Rectal smooth muscle tissue (tissue), 1 donor: Measurements from ENCODE around the gene STX8.
"Not testable (repeated sequence)": the region's sequence is repeated elsewhere in the genome, so short reads cannot be mapped to it uniquely, and the experiment has no call there.

Experiments used
- H3K27ac ChIP-seq: one replicate; pipeline ENCODE4 v1.7.0; 2013; ENCODE audit warnings: low read depth, low read length, inconsistent platforms
- H3K27me3 ChIP-seq: one replicate; pipeline ENCODE4 v1.7.0; 2013; ENCODE audit warnings: low read length; ENCODE audit not compliant: control insufficient read depth, insufficient read depth
- H3K36me3 ChIP-seq: one replicate; pipeline ENCODE4 v1.7.0; 2013; ENCODE audit warnings: low read length; ENCODE audit not compliant: control insufficient read depth, insufficient read depth
- H3K4me1 ChIP-seq: one replicate; pipeline ENCODE4 v1.7.0; 2013; ENCODE audit warnings: low read length; ENCODE audit not compliant: control insufficient read depth, insufficient read depth
- H3K4me3 ChIP-seq: one replicate; pipeline ENCODE4 v1.7.0; 2013; ENCODE audit warnings: low read length
- H3K9ac ChIP-seq: one replicate; pipeline ENCODE4 v1.7.0; 2013; ENCODE audit warnings: low read length

STX8 gene

DNA sequence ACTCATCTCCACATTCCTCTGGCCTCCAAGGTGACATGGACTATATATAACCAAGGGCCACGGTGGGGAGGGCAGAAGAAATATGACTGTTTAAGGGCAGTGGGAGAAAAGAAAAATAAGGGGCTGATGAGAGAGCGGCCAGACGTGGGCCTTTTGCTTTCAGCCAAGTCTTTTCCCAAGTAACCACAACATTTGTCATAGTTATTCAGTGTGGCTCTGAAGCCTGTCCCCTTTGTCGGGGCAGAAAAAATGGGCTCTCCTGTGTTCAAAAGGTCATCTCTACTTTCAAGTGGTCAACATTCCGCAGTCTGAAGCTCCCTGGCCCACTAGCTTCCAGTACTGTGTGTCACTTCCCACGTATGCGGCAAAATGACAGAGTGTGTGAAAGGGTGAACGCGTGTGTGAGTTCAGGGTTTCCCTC is 308.9 kb downstream of the STX8 start:
- no peak overlapping the region for H3K27ac ChIP-seq
- no peak overlapping the region for H3K9ac ChIP-seq
- H3K4me1 ChIP-seq = no peaks in the 10 kb centered on the region
- H3K36me3 ChIP-seq = no peaks in the 10 kb centered on the region
- no peak overlapping the region for H3K4me3 ChIP-seq
- H3K27me3 ChIP-seq = no peaks in the 10 kb centered on the region

DNA sequence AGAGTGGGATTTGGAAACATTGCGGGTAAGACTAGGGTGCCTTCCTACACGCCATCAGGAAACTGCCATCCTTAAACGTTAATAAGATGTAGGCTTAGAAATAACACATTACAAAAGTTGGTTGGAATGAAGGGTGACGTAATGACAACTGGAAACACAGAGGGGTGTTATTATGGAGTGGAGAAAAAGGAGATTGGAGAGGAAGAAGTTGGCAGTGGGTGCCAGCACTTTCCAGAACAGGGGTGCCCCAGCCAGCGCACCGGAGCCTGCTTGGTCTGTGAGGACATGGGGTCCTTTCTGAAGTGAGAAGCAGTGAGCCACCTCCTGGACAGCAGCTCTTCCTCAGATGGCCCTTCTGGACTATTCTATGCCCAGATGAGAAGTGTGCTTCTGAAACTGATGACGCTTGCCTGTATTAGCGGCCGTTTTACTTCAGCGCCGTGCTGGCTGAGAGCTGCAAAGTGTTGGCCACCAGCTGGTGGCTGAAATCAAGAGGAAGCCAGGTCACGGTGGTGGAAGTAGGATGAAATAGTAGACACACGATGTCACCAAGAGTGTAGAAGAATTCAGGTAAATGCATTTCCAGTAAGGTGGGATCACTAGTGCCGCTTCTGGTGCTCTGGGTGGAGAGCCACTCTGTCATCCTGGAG is 309.5 kb downstream of the STX8 start:
- no peak overlapping the region for H3K27ac ChIP-seq
- H3K36me3 ChIP-seq = no peaks in the 10 kb centered on the region
- no peak overlapping the region for H3K4me3 ChIP-seq
- H3K27me3 ChIP-seq = no peaks in the 10 kb centered on the region
- no peak overlapping the region for H3K9ac ChIP-seq
- no peaks in the 10 kb centered on the region for H3K4me1 ChIP-seq

DNA sequence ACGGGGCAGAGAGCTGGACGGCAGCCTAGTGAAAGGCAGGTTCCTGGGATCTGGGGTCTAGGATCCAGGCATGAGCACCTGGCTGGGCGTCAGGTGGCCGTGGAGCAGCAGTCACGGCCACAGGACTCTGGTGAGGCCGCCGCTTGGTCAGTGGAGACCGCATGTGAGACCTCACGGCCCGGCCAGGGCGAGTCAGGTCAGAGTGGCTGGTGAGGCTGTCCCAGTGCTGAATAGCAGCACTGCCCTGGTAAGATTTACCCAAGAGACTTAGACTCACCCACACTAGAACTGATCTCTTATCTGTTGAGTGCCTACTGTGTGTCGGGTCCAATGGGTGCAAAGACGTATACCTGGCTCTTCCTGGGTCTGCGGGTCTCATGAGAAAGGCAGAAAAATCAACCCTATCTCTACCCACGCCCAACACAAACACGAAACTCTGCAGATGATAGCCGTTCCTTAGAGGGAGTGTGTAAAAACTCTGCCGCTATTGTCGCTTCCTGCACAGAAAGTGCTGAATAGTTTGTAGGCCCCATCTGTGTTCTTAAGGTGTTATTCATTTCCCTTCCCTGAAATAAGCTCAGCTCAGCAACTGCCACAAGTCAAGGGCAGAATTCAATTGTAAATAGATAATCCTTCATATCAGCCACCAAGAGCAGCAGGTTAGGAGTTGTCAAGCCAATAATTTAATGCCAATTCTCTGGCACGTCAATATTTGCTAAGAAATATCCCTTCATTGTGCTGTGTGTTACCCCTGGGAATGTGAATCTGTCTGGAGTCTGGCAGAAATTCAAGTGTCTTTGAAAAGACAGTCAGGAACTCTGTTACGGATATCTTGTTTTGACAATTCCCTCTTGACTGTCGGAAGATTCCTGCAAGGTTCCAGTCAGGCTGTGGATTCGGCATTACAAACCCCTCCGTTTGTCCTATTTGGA is 314.3 kb downstream of the STX8 start:
- Histone ChIP-seq H3K4me3 (peak overlapping the region; percentile 34), H3K9ac (no peak overlapping the region), H3K27ac (no peak overlapping the region), H3K4me1 (no peaks in the 10 kb centered on the region), H3K27me3 (no peaks in the 10 kb centered on the region), H3K36me3 (no peaks in the 10 kb centered on the region)

DNA sequence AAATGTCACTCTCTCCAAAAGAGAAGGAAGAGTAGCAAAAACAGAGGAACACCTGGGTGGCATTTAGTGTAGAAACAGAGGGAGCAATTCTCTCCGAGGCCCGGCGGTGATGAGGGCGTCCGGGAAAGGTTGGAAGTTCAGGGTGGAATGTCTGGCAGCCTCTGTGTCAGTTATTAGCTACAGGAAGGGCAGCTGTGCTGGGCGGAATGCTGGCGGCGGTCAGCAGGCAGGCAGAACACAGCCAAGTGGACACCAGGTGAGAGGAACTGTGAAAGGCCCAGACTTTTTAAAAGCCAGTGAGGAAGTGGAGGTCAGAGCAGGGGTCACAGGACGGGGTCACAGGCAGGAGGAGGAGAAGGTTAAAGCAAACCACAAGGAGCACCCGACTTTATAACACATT is 316.2 kb downstream of the STX8 start:
- H3K36me3 ChIP-seq = no peaks in the 10 kb centered on the region
- no peaks in the 10 kb centered on the region for H3K27me3 ChIP-seq
- H3K9ac ChIP-seq = no peak overlapping the region
- H3K4me1 ChIP-seq = no peaks in the 10 kb centered on the region
- H3K27ac ChIP-seq = no peak overlapping the region
- no peak overlapping the region for H3K4me3 ChIP-seq

DNA sequence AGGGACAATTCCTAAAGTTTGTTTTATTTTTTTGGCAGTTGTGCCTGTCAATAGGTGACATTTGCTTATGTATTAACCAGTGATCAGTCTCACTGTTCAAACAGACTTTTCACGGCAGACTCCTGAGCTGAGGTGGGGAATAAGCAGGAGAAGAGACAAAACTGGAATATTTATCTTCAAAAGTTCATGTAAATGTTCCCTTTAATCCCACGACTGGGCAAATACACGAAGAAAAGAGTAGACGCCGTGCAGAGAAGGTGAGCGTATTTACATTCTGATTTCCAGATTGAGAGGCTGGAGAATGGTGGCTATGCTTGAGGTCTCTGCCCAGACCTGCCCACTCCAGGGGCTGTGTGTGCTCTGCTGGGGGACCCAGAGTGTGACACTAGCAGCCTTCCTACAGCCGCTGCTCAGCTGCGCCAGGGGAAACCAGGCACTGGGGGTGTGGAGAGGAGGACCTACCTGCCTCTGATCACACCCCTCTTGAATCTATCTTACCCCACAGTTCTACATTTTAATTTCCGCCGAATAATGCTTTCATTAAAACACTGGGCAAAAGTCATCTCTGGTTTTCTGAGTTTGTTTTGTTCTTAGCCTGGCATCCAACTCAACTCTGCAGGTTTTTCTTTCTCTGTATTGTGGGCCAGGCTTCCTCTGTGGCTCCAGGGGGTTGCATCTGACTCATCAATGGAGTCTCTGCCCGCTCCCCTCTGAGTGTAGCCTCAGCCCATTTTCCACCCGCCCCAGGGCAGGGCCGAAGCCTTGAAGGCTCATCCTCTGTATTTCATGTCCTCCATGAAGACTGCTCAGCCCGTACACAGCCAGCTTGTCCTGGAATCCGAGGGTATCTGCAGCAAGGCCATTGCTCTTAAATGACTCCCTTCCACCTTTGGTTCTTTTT is 317.3 kb downstream of the STX8 start:
- no peaks in the 10 kb centered on the region for H3K4me1 ChIP-seq
- no peak overlapping the region for H3K27ac ChIP-seq
- H3K4me3 ChIP-seq = no peak overlapping the region

DNA sequence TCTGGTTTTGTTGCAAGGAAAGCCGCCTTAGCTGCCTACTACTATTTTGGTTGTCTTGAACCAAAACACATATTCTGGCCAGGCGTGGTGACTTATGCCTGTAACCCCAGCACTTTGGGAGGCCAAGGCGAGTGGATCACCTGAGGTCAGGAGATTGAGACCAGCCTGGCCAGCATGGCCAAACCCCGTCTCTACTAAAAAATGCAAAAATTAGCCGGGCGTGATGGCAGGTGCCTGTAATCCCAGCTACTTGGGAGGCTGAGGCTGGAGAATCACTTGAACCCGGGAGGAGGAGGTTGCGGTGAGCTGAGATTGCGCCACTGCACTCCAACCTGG is 318.0 kb downstream of the STX8 start:
- H3K27me3 ChIP-seq, H3K4me1 ChIP-seq, H3K9ac ChIP-seq, H3K36me3 ChIP-seq, H3K4me3 ChIP-seq, H3K27ac ChIP-seq: not testable (repeated sequence)

More for the DNA sequence above, 317.3 kb downstream of the STX8 start:
- no peaks in the 10 kb centered on the region for H3K36me3 ChIP-seq
- H3K9ac ChIP-seq = no peak overlapping the region
- H3K27me3 ChIP-seq = no peaks in the 10 kb centered on the region

DNA sequence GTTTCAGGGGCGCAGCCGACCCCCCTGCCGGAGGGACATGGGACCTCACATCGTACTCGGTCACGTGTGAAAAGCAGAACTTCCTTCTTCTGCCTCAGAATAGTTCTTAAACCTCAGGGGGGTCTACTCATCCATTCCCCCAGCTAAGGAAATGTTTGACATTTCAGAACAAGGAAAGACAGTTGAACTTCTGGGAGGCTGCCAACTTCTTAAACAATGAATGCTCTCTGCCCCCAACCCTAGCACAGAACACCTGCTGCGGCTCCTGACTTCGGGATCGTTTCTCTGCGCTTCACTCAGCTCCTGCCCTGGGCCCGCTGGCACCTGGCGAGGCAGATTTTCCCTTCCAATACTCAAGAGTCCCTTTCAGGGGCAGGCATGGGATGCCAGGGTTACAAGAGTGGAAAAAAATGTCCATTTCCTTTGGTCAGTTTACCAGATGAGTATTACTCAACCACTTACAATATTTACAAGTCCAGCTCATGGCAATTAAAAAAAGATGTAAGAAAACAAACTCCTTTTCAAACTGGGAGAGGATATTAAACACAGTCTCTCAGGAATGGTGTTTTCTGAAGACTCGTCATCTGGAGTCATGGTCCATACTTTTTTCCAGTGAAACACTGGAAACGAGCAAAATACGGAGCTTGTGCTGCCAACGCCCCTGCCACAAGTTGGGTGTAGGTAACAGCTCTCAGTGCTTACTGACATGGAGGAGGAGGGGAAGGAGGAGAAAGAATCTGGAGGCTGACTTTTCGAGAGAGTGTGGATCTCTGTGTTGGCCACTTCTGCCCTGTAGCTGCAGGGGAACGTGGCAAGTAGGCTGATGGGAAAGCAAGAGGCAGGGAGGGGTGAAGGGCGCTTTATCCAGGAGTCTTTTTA is 318.6 kb downstream of the STX8 start:
- Histone ChIP-seq H3K4me3 (no peak overlapping the region), H3K27me3 (no peaks in the 10 kb centered on the region), H3K4me1 (no peaks in the 10 kb centered on the region), H3K9ac (no peak overlapping the region), H3K27ac (no peak overlapping the region), H3K36me3 (no peaks in the 10 kb centered on the region)

DNA sequence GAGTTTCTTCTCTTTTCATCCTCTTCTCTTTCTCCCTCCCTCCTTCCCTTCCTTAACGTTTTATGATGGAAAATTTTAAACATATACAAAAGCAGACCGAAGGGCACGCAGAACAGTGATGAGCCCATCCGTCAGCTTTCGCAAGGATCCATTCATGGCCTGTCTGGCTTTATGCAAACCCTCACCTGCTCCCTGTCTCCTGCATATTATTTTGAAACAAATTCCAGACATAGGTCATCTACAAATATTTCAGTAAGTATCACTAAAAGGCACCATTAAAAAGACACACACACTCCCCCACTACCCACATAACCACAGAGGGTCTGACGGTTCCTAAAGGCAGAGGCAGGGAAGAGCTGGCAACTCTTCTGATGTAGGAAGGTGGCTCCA is 319.3 kb downstream of the STX8 start:
- H3K9ac ChIP-seq = no peak overlapping the region
- H3K27me3 ChIP-seq = no peaks in the 10 kb centered on the region
- H3K36me3 ChIP-seq = no peaks in the 10 kb centered on the region
- H3K4me1 ChIP-seq = no peaks in the 10 kb centered on the region
- no peak overlapping the region for H3K4me3 ChIP-seq
- no peak overlapping the region for H3K27ac ChIP-seq

DNA sequence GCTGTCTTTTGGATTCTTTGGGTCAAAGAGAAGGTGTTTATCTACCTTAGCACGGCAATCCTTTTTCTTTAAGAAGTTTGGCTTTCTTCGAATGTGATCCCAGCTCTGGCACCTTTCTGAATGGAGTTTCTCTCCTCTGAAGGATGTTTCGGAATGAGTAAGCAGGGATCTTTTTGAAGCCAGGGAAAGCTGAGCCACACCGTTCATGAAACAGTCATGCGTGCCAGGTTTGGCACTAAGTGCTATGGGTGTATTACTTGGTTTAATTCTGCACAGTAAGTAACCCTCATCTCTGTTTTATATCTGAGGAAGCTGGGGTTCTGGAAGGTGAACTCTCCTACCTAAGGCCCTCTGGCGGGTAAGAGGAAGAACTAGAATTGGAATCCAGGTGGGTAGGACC is 319.8 kb downstream of the STX8 start:
- H3K9ac ChIP-seq = no peak overlapping the region
- no peaks in the 10 kb centered on the region for H3K4me1 ChIP-seq
- no peak overlapping the region for H3K27ac ChIP-seq
- no peak overlapping the region for H3K4me3 ChIP-seq
- H3K27me3 ChIP-seq = no peaks in the 10 kb centered on the region
- no peaks in the 10 kb centered on the region for H3K36me3 ChIP-seq

DNA sequence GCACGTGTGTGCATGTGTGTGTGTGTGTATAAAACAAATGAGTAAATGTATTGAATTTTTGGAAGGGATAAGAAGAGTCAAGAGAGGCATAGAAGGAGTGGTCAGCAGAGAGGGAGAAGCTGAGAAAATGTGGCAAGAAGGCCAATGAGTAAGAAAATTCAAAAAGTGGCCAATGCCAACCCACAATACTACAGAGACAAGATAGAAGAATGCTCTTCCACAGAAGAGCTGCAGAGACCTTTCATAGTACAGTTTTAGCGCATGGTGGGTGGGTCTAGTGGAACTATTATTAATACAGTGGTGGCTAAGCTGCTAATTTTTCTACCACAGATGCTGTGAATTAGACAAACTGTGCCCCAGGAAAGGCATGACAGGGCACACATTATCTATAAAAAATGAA is 320.8 kb downstream of the STX8 start:
- H3K4me1 ChIP-seq = no peaks in the 10 kb centered on the region
- no peak overlapping the region for H3K27ac ChIP-seq
- no peaks in the 10 kb centered on the region for H3K27me3 ChIP-seq
- no peak overlapping the region for H3K9ac ChIP-seq
- H3K4me3 ChIP-seq = no peak overlapping the region
- H3K36me3 ChIP-seq = no peaks in the 10 kb centered on the region

DNA sequence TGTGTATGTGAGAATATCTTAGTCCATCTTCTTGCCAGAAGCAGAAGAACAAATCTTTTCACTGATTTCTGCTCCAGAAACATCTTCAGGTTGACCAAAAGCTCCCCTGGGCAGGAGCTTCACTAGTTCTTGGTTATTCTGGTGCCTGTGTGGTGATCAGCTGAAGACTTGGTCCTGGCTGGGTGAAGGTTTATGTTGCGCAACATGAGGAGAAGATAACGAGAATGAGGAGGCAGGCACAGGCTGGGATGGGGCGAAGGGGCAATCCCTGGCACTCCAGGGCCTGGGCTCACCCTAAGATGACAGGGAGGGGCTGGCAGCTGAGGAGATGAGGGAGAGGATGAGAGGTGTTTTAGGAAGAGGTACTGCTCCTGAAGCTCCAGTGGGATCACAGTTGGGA is 322.3 kb downstream of the STX8 start:
- Histone ChIP-seq H3K36me3 (no peaks in the 10 kb centered on the region), H3K27me3 (no peaks in the 10 kb centered on the region), H3K27ac (no peak overlapping the region), H3K4me1 (no peaks in the 10 kb centered on the region), H3K4me3 (no peak overlapping the region), H3K9ac (no peak overlapping the region)
